Activated CD4-positive, alpha-beta T cell treated with anti-CD3 and anti-CD28 coated beads for 1 hour (primary cell): ENCODE results near the gene NFX1.
"Not testable (repeated sequence)": the region's sequence is repeated elsewhere in the genome, so short reads cannot be mapped to it uniquely, and the experiment has no call there.

Experiments used
- DNase-seq: peaks from one replicate; pipeline ENCODE4 v3.0.0-alpha.2; 2020

Gene NFX1

GRCh38 chr9:33311953-33312352 is 21.6 kb downstream of the NFX1 start:
- DNase-seq, result no peak

- no peak for DNase-seq
These were observed 25.1 kb downstream of the NFX1 start for GRCh38 chr9:33315371-33315770.

DNA sequence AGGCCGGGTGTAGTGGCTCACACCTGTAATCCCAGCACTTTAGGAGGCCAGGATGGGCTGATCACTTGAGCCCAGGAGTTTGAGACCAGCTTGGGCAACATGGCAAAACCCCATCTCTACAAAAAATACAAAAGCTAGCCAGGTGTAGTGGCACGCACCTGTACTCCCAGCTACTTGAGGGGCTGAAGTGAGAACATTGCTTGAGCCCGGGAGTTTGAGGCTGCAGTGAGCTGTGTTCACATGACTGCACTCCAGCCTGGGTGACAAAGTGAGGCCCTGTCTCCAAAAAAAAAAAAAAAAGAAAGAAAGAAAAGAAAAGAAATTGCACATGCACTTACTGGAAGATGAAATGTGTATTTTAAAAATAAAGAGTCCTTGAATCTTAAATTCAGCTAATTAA is 26.8 kb downstream of the NFX1 start:
- DNase-seq, result not testable (repeated sequence)

GRCh38 chr9:33318225-33318624 is 27.9 kb downstream of the NFX1 start:
- no peak for DNase-seq

- DNase-seq, result no peak
These were observed 28.5 kb downstream of the NFX1 start for GRCh38 chr9:33318781-33319180.

GRCh38 chr9:33320230-33320567 is 29.9 kb downstream of the NFX1 start:
- no peak for DNase-seq

DNA sequence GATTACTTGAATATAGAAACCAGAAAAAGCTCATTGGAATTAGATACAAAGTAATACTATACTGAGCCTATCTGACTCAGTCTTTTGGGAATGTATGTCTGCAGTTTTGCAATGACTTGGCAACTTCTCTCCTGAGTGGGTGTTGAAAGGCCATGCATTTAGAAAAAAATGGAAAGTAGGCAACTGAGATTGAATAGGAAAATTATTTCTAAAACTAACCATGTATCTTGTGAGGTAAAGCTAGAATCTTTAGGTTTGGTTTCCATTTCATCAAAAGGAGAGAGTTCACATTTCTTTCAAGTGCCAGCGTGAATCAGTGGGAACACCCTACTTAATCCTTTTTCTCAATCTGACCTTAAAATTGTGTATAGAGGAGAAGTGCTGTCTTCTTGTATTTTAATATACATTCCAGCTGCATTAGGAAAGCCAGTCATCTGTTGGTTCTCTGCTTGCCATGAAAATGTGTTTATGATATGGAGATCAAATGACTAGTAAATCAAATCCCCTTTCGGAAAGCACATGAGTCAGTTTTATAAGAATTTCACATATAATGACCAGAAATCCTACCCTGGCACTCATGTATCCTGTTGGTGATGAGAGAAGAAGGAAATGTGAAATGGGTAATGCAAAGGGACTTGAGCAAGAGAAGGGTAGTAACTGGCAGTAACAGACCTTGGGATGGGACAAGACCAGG is 30.4 kb downstream of the NFX1 start:
- no peak for DNase-seq

- no peak for DNase-seq
These were observed 38.8 kb downstream of the NFX1 start for GRCh38 chr9:33329117-33329563.

- no peak for DNase-seq
These were observed 39.7 kb downstream of the NFX1 start for GRCh38 chr9:33329979-33330378.

- no peak for DNase-seq
These were observed 41.1 kb downstream of the NFX1 start for GRCh38 chr9:33331377-33331891.

GRCh38 chr9:33332011-33332410 is 41.7 kb downstream of the NFX1 start:
- no peak for DNase-seq

GRCh38 chr9:33332956-33333355 is 42.6 kb downstream of the NFX1 start:
- not testable (repeated sequence) for DNase-seq

- DNase-seq, result no peak
These were observed 49.9 kb downstream of the NFX1 start for GRCh38 chr9:33340186-33340585.

DNA sequence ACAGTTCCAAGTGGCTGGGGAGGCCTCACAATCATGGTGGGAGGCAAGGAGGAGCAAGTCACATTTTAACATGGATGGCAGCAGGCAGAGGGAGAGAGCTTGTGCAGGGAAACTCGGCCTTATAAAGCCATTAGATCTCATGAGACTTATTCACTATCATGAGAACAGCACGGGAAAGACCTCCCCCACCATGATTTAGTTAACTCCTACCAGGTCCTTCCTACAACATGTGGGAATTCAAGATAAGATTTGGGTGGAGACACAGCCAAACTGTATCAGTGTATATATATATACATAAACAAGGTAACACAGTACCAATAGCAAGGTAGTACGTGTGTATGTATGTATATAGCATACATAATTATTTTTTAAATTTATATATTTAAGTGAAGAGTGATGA is 50.9 kb downstream of the NFX1 start:
- DNase-seq, result no peak

DNA sequence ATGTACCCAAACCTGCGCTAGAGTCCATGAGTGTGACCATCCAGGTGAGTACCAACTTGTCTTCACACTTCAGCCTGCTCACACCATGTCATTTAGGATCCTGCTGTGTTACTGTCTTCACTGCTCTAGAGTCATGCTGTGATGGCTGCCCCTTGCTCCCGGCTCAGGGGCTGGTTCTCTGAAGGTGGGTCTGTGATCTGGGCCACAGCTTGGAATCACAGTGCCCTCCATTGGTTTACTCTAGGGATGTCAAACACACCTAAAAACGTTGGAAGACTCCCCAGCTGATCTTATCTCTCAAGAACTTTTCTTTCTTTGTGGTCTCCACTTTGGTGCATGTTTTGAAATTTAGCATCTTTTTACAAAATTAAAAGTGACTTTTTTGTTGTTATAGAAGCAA is 53.8 kb downstream of the NFX1 start:
- no peak for DNase-seq

- no peak for DNase-seq
These were observed 56.2 kb downstream of the NFX1 start for GRCh38 chr9:33346564-33346963.

DNA sequence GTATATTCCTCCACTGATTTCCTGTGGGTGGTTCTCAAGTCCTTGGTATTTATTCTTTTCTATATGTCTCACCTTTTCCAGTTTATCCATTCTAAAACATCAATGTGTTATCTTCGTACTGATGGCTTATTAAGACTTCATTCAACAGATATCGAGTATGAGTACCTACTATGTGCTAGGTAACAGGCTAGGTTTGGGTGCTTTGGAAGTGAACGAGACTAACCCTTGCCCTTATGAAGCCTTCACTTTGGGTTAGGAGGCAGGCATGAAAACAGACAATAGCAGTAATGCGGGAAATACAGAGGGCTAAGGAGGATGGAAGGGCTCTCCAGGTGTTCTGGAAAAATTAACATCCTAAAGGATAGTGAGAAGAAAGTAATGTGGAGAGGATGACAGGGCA is 58.7 kb downstream of the NFX1 start:
- no peak for DNase-seq

DNA sequence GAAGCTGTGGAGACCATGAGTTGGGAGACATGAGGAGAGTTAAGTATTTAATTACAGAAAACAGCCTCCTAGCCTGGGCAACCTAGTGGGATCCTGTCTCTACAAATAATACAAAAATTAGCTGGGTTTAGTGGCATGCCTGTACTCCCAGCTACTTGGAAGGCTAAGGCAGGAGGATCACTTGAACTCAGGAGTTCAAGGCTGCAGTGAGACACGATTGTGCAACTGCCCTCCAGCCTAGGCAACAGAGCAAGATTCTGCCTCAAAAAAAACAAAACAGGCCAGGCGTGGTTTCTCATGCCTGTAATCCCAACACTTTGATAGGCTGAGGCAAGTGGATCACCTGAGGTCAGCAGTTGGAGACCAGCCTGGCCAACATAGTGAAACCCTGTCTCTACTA is 59.4 kb downstream of the NFX1 start:
- no peak for DNase-seq

GRCh38 chr9:33350310-33350709 is 60.0 kb downstream of the NFX1 start:
- DNase-seq, result no peak

DNA sequence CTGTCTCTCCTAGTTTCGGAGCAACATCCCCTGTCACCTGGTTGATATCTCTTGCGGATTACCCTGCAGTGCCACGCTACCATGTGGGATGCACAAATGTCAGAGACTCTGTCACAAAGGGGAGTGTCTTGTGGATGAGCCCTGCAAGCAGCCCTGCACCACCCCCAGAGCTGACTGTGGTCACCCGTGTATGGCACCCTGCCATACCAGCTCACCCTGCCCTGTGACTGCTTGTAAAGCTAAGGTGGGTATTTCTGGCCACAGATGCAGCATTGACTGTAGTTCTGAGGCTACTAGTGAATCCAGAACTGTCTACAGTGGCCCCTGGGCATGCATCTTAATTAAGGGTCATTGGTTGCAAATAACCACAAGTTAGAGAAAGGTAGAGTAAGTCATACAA is 61.2 kb downstream of the NFX1 start:
- DNase-seq, result no peak

DNA sequence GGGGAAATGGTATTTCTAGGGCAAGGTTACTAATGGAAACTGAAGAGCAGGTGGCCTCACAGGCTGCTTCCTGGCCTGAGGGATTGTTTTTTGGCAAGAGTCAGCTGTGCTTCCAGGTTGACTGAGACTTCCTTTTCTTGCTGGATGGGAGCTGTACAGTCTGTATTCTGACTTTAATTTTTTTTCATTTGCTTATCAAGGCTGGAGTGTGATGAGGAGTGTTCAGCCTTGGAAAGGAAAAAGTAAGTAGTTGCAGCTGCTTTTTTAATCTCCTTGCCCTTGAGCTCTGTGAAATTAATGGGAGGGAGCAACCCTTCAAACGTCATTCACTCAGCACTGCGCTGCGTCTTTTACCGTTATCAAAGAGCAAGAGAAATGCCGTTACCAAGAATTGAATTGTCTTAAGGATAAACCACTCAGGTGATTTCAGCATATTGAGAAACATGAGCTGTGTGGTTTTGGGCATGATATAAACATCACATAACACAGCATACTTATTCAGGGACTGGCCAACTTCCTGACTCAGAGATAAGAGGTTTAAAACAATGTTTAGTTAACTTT is 64.4 kb downstream of the NFX1 start:
- no peak for DNase-seq

DNA sequence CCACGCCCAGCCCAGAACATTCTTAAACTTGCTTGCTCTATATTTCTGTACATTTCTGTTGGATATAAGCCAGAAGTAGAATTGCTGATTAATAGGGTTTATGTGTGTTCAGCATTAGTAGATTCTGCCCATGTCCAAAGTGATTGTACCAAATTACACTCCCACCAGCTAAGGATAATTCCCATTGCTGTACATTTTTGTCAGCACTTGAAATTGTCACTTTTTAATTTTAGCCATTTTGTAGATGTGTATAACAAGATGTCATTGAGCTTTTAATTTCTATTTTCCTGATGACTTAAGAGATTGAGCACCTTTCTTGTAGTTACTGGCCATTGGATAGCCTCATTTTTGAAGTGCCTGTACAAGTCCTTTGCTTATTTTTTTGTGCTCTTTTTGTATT is 65.6 kb downstream of the NFX1 start:
- DNase-seq, result no peak

- DNase-seq, result not testable (repeated sequence)
These were observed 68.3 kb downstream of the NFX1 start for GRCh38 chr9:33358641-33359040.

DNA sequence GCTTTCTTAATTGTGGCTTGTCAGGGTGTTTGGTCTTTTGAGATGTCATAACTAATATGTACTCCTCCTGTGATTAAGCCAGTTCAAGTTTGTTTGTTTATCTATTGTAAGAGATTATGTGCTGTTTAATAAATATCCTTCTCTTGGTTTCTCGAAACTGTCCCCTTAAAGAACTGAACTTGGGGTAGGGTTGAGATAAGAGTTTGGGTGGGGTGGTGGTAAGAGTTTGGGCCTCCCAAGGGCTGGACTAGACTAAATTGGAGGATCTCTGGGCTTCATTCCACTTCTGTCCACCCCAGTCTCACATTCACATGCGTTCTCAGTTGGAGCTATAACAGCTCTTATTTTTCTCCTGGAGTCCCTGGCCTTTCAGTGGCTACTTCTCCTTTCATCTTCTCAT is 73.8 kb downstream of the NFX1 start:
- DNase-seq, result no peak

DNA sequence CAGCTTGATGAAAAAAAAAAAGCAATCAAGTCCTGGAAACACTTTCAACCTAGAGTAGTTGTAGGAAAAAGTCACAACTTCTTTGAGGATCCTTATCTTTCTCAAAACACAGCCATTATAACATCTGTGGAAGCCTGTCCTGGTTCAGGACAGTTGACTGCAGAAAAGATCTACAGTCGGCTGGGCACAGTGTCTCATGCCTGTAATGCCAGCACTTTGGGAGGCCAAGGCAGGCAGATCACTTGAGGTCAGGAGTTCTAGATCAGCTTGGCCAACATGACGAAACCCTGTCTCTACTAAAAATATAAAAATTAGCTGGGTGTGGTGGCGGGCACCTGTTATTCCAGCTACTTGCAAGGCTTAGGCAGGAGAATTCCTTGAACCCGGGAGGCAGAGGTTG is 74.5 kb downstream of the NFX1 start:
- not testable (repeated sequence) for DNase-seq
